Dendritic cell treated with granulocyte-macrophage colony-stimulating factor and Interleukin-4, amounts not matched to agents 40 ng/mL and 50 ng/mL, for 4 days (primary cell): Measurements from ENCODE around the gene PPP1R11.

Experiments
- H3K27ac Mint-ChIP-seq: one replicate; pipeline ENCODE4 v1.8.0; 2022; ENCODE audit warnings: mild to moderate bottlenecking, mixed read lengths
- H3K27me3 Mint-ChIP-seq: one replicate; pipeline ENCODE4 v1.8.0; 2022; ENCODE audit warnings: mild to moderate bottlenecking, mixed read lengths
- H3K36me3 Mint-ChIP-seq: one replicate; pipeline ENCODE4 v1.8.0; 2022; ENCODE audit warnings: low read depth, mixed read lengths
- H3K4me1 Mint-ChIP-seq: one replicate; pipeline ENCODE4 v1.8.0; 2022; ENCODE audit warnings: low read depth, mixed read lengths
- H3K4me3 Mint-ChIP-seq: one replicate; pipeline ENCODE4 v1.8.0; 2022; ENCODE audit warnings: mild to moderate bottlenecking, moderate library complexity, mixed read lengths
- H3K9me3 Mint-ChIP-seq: one replicate; pipeline ENCODE4 v1.8.0; 2022; ENCODE audit warnings: mixed read lengths
- intact Hi-C: fragments of 100-400 bp; cut with micrococcal nuclease; formaldehyde crosslinking; loops from one replicate; pipeline ENCODE4 v1.15.0; 2022

The PPP1R11 gene

DNA sequence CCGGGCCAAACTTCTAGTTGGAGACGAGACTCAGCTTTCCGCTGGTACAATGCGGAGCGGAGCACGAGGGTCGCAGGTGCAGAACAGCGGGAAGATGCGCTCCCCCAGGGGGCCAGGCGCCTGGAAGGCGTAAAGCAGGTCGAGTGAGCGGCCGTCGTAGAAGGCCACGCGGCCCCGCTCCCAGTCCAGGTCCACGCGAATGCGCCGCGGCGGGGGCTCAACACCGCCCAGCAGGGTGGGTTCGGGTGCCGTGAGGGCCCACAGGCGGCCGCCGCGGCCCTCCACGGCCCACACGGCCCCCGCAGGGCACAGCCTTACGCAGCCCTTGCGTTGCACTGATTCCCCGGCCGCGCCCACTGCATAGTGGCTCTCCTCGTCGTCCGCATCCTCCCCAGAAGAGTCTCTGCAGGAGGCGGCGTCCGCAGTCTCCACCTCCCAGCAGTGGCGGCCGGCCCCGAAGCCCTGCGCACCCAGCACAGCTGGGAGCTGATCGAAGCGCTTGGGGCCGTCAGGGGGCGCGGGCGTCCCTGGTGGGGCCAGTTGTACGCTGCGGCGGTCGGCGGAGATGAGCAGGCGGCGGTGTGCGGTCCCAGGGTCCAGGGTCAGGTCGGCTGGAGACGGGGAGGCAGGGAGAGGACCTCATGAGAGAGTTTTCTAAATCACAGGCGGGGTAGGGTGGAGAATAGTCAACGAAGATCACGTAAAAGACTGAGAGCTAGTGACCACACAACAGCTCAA is 4.3 kb downstream of the PPP1R11 start:
- intact Hi-C loops, result no loop called here
- Mint-ChIP-seq H3K9me3 (no peaks in the 10 kb centered on the region), H3K4me3 (peak overlapping the region; percentile 28), H3K27me3 (peaks cover 68% of the 10 kb centered on the region), H3K27ac (peak overlapping the region; percentile 11), H3K36me3 (peaks cover 43% of the 10 kb centered on the region), H3K4me1 (peaks cover 66% of the 10 kb centered on the region)

DNA sequence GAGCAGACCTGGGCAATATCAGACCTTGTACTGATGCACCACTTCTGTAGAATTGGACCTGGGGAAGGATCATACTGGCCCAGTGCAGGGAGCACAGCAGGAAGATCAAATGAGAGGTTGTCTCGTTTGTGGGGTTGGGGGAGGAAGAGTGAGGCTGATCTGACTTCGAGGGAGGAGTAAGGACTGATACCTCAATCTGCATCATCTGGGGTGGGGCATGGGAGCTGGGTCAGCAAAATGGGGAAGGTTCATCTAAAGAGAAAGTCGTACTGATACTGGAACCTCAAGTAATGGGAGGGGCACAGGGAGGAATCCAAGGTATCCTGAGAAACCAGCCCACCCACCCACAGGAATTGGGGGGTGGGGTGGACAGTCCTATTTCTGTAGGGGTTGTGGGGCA is 4.9 kb downstream of the PPP1R11 start:
- H3K27ac Mint-ChIP-seq, result no peak overlapping the region
- H3K36me3 Mint-ChIP-seq, result peaks cover 42% of the 10 kb centered on the region
- H3K4me1 Mint-ChIP-seq, result peaks cover 63% of the 10 kb centered on the region
- H3K27me3 Mint-ChIP-seq, result peaks cover 74% of the 10 kb centered on the region
- H3K4me3 Mint-ChIP-seq, result no peak overlapping the region
- intact Hi-C loops, result no loop called here
- H3K9me3 Mint-ChIP-seq, result no peaks in the 10 kb centered on the region

DNA sequence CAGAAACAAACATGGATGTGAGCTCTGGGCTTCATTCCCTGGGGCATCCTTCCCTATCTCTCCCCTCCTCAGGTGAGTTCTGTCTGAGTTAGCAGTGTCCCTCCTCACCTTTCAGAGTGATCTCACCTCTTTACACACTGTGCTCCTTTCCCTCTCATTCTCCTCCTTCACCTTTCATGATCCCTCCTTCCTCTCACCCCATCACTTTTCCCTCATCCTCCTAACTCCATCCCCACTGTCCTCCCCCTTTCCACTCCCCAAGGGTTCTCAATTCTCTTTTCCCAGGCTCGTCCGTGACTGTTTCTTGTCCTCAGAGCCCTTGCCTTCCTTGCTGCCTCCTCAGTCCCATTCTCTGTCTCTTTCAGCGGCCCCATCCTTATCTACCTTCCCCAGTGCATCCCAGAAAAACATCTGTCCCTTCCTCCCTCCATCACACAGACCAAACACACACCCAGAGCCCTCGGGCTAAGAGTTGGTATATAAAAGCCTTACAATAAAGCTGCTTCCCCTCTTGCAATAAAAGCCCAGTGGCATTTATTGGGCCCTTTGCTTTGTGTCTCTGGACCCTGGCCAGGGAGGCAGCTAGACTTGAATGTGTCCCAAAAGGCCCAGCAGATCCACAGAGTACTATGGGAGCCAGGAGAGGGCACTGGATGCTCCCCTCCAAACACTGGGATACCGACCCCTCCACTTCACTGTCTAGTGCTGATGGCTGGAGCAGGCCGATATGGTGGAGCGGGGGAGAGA is 6.7 kb downstream of the PPP1R11 start:
- Mint-ChIP-seq H3K4me1 (peaks cover 48% of the 10 kb centered on the region), H3K36me3 (peaks cover 24% of the 10 kb centered on the region), H3K27ac (no peak overlapping the region), H3K9me3 (no peaks in the 10 kb centered on the region), H3K4me3 (no peak overlapping the region), H3K27me3 (peaks cover 84% of the 10 kb centered on the region)
- intact Hi-C loops, result no loop called here

DNA sequence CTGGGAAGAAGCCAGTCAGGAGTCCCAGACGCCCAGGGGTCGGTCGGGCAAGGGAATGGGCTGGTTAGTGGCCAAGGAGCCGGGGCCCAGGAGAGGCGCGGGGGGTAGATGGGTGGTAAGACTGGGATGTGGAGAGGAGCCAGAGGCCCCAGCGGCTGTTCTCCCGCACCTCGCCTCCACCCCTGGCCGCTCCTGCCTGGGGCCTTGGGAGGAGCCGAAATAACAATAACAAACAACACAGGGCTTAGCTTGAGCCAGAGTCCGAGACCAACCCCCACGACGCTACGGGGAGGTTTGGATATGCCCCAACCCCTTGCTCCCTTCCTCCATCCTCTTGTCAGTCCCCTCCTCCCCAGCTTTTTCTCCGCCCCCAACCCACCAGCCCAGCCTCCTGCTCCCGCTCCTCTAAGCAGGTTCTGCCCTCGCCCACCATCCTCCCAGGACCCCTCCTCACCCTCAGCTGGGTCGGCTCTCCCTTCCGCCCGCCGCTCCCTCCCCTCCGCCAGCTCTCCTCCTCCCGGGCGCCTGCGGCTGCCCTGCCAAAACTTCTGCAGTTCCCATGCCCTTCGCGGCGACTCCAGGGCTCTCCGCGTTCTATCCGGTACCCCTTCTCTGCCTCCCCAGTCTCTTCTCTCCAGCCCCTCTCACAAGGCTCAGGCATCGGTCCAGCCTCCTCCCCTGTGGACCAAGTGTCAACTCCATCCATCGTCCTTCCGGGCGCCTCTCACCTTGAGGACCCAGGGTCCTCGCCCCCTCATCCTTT is 7.5 kb downstream of the PPP1R11 start:
- intact Hi-C loops, result no loop called here

DNA sequence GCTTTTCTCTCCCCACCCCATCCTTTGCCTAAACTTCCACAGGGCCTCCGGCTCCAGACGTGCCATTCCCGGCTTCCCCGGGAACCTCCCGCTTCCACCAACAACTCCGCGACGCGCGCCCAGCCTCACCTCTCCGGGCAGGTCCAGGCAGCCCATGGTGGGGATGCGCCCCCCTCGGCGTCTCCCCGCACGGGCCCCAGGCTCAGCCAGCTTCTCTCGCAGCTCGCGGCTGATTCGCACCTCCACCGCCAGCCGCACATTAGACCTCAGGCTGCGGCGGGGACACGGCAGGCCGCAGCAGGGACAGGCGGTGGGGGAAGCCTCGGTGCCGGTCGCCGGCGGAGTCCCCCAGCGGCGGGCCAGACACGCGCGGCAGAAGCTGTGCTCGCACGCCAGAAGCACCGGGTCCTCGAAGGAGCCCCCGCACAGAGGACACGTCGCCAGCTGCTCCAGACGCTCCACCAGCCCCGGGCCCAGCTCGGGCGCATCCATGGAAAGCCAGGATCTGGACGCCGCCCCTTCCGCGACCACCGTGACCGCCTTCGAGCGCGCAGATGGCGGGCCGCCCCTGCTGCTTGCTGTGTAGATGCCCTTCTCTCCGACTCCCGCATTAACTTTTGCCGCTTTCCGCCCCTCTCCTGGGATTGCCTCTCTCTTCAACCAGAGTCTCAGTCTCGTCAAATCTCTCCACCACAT is 8.2 kb downstream of the PPP1R11 start, which contains the start of gene RNF39:
Gene RNF39, minus strand, starts transcription at position 676 of the 696 bp plus-strand sequence. Its CDS starts 184 bp downstream, at position 492.
- no peaks in the 10 kb centered on the region for H3K9me3 Mint-ChIP-seq
- no peak within 1 kb of the TSS for H3K27ac Mint-ChIP-seq
- peaks cover 33% of the 10 kb centered on the region for H3K4me1 Mint-ChIP-seq
- intact Hi-C loops, result no loop called here
- H3K4me3 Mint-ChIP-seq, result no peak within 1 kb of the TSS
- peaks cover 8% of the 10 kb centered on the region for H3K36me3 Mint-ChIP-seq
- peaks cover 94% of the 10 kb centered on the region for H3K27me3 Mint-ChIP-seq

More for the DNA sequence above, 7.5 kb downstream of the PPP1R11 start:
- Mint-ChIP-seq H3K4me1 (peaks cover 40% of the 10 kb centered on the region), H3K27me3 (peaks cover 89% of the 10 kb centered on the region), H3K27ac (no peak overlapping the region), H3K4me3 (no peak overlapping the region), H3K36me3 (peaks cover 15% of the 10 kb centered on the region), H3K9me3 (no peaks in the 10 kb centered on the region)

DNA sequence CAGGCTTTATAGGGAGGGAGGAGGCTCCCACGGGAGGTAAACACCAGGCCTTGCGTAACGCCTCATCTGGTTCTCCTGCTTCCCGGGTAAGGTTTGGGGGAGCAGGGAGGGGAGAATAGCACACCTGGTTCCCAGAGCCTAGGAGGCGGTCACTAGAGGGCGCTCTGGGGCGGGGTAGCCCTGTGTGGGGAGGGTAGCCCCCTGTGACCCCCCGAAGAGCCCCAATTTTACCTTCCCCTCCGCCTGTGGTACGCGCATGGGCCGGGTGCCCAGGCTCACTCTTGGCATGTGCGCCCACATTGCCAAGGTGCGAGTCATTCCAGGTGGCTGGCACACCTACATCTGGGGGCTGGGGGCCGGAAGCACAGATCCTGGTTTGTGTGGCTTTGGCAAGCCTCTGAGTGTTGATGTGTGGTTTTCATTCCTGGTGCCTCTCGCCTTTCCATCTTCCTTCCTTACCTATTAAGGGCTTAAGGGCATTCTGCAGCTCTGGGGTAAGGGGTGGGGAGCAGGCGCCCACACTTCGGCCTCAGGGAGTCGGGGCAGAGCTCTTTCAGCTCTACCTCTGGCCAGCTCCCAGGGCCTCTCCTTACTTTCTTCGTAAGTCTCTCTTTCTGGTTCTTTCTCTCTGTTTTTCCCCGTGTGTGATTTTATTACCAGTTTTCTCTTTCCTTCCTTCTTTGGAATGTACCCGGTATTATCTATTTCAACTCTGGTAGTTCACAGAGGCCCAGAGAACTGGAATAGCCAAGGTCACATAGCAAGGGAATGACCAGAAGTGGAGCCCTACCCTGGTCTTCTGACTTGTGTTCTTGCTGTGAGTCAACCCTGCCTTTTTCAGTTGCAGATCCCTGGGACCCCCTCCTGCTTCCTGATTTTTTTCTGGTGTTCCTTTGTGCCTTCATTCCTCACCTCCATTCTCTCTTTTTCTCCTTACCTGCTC is 9.1 kb downstream of the PPP1R11 start:
- peaks cover 87% of the 10 kb centered on the region for H3K27me3 Mint-ChIP-seq
- intact Hi-C loops, result no loop called here
- peaks cover 25% of the 10 kb centered on the region for H3K4me1 Mint-ChIP-seq
- no peaks in the 10 kb centered on the region for H3K36me3 Mint-ChIP-seq
- H3K9me3 Mint-ChIP-seq, result no peaks in the 10 kb centered on the region
- no peak overlapping the region for H3K27ac Mint-ChIP-seq
- no peak overlapping the region for H3K4me3 Mint-ChIP-seq

DNA sequence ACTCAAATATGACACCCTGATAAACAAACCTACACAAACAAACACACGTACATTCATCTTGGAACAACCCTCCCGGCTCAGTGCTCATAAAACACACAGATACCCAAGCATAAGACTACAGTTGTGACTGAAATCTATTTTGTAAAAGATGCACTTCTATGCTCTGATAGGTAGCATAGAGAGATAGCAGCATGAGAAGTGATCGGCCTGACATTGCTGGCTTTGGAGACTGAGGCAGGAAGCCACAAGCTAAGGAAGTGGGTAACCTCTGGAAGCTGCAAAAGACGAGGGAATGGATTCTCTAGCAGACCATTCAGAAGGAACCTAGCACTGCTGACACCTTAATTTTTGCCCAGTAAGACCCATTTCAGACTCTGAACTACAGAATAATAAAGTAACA is 10.2 kb downstream of the PPP1R11 start:
- no peaks in the 10 kb centered on the region for H3K36me3 Mint-ChIP-seq
- peaks cover 14% of the 10 kb centered on the region for H3K4me1 Mint-ChIP-seq
- H3K27ac Mint-ChIP-seq, result no peak overlapping the region
- intact Hi-C loops, result no loop called here
- H3K9me3 Mint-ChIP-seq, result no peaks in the 10 kb centered on the region
- H3K27me3 Mint-ChIP-seq, result peaks cover 77% of the 10 kb centered on the region
- no peak overlapping the region for H3K4me3 Mint-ChIP-seq

DNA sequence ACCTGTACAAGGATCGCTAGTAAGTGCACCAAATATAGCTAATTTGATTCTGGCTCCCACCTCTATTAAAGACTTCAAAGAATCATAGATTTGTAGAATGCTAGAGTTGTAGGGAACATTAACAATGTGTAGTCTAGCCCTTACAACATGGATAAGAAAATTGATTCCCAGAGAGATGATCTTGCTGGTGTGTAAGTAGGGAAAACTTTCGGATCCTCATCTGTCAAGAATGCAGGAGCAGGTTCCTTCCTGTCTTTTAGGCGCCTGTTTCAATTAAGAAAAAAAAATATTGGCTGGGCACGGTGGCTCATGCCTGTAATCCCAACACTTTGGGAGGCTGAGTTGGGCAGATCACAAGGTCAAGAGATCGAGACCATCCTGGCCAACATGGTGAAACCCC is 20.9 kb downstream of the PPP1R11 start:
- Mint-ChIP-seq H3K36me3 (no peaks in the 10 kb centered on the region), H3K27ac (no peak overlapping the region), H3K9me3 (no peaks in the 10 kb centered on the region), H3K27me3 (peaks cover 57% of the 10 kb centered on the region), H3K4me3 (no peak overlapping the region), H3K4me1 (no peaks in the 10 kb centered on the region)
- intact Hi-C loops, result no loop called here

DNA sequence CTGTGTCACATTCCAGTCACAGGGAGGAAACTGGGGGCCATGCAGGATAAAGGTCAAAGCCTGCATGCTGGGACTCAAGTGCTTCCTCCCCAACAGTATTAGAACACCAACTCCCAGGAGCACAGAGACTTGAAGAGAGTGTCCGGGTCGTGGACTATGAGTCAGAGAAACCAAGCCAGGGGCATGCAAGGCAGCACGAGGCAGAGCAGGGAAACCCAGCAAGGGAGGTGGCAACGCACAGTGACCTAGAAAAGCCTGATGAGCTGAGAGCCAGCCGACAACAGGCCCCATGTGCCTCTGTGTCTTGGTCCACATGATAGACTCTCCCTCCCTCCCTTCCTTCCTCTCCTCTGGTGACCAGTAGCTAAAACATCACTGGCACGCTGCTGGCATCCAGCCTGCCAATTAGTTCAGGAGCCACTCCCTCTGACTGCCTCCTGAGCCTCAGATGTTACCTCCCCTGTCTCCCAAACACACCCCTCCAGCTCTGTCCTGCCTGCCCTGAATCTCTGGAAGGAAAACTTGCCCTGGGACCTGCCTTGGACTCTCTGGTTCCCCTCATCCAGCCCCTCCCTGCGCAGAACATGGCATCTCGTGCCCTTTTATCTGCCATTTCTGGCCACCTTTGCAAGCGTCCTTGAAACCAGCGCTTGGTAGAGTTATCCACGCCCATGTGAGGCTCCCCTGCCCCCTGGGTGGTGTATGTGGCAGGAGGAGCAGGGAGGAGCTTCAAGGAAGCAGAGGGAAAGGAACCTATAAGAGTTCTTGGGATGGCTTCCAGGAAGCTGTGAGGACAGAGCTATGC is 24.8 kb downstream of the PPP1R11 start:
- no peaks in the 10 kb centered on the region for H3K36me3 Mint-ChIP-seq
- H3K9me3 Mint-ChIP-seq, result no peaks in the 10 kb centered on the region
- H3K4me3 Mint-ChIP-seq, result no peak overlapping the region
- intact Hi-C loops, result no loop called here
- H3K4me1 Mint-ChIP-seq, result peaks cover 6% of the 10 kb centered on the region
- H3K27me3 Mint-ChIP-seq, result peaks cover 71% of the 10 kb centered on the region
- no peak overlapping the region for H3K27ac Mint-ChIP-seq

DNA sequence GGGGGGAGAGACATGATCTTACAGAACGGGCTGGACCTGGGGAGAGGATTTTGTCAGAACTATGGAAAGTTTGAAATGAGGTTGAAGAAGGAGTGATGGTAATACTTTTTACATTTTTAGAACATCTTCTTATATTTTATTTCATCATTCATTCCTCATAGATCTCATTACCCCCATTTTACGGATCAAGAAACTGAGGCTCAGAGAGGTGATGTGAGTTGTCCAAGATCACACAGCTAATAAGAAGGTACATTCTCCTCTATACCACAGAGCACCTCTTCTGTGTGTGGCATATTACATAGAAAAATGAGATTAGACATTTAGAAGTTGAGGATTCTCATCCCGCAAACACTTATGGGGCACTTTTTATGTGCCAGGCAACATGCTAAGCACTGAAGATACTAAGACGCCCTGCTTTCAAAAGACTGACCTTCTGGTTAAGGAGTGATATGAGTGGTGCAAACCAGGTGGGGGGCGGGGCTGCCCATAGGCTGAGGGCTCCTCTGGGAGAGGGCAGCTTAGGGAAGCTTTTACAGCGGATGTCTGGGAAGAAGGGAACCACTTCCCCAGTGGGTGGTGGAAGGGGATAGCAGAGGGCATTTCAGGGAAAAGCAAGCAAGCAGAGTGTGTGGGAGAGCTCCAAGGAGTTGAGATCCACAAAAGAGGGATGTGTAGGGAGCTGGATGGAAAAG is 26.0 kb downstream of the PPP1R11 start:
- Mint-ChIP-seq H3K27me3 (peaks cover 76% of the 10 kb centered on the region), H3K9me3 (no peaks in the 10 kb centered on the region), H3K36me3 (no peaks in the 10 kb centered on the region), H3K27ac (no peak overlapping the region), H3K4me1 (peaks cover 6% of the 10 kb centered on the region), H3K4me3 (no peak overlapping the region)
- intact Hi-C loops, result no loop called here

DNA sequence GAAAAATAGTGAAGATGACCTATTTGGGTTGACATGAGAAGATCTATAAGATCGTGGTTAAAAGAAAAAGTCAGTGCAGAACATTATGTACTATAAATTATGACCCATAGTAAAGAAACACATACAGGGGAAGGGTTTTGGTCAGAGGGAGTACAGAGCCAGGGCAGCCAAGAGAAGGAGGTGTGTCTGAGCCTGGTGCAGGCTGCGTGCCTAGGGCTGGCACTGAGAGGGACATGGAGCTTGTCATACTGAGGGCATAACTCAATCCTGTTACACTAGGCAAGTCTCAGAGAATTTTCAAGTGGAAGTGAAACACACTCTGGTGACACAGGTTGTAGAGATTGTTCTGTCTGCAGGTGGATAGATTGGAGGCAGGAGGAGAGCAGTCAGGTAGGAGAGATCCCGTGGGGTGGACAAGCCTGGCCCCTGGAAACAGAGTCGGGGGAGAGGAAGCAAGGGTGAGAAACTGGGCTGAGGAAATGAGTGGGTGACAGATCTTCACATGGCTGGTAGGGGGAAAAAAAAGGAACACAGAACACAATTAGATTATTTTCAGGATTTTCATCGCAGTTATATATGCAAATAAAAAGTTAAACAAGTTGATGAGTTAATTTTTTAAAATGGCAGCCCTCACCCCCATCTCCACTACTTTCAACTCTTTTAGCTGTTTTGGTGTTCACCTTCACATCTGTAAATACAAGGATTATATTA is 27.1 kb downstream of the PPP1R11 start:
- Mint-ChIP-seq H3K27ac (no peak overlapping the region), H3K4me3 (no peak overlapping the region), H3K27me3 (peaks cover 83% of the 10 kb centered on the region), H3K4me1 (peaks cover 6% of the 10 kb centered on the region), H3K36me3 (no peaks in the 10 kb centered on the region), H3K9me3 (no peaks in the 10 kb centered on the region)
- intact Hi-C loops, result no loop called here
